T-cell (primary cell): Measurements from ENCODE around the gene LGMN. TPM values are rescaled to one million over a fixed set of nuclear protein-coding genes. Genes with fewer than 3 reads are reported as not detected.

Experiments used
- ATAC-seq, 4 experiments: fragments of 200-7000 bp in 3 of 4; fragments of 150-1000 bp in 1 of 4; cut with Tn5 transposase; replicated peaks in 1 of 4; 1 replicate in 3 of 4; 2 replicates in 1 of 4; pipeline ENCODE4 v1.10.0; 2021; ENCODE audit warnings: moderate library complexity in 3 of 4, mild to moderate bottlenecking in 2 of 4, moderate number of reproducible peaks in 1 of 4
- CTCF ChIA-PET, 2 donors: fragments of 300-600 bp; sonication (Branson Sonifier 250); formaldehyde crosslinking; loops; one replicate each; lab custom pipeline; 2022; ENCODE audit warnings: antibody characterized with exemption in 2 of 2; lab: Charles Lee
- POLR2A ChIA-PET, 2 donors: fragments of 300-600 bp; sonication (Branson Sonifier 250); formaldehyde crosslinking; loops; one replicate each; lab custom pipeline; 2022; ENCODE audit warnings: antibody characterized with exemption in 2 of 2; lab: Charles Lee
- DNase-seq, 35 experiments: peaks; one replicate each; pipeline versions ENCODE4 v3.0.0 to v3.0.0-alpha.2; 2013 to 2023
- H3K27ac ChIP-seq: one replicate; pipeline ENCODE4 v1.5.1; 2013; ENCODE audit warnings: low read length
- H3K27me3 ChIP-seq, 2 experiments: replicated peaks in 1 of 2; 1 replicate in 1 of 2; 2 replicates in 1 of 2; pipeline versions ENCODE4 v1.6.1 to v1.7.0; 2013; ENCODE audit warnings: low read length in 1 of 2, mixed read lengths in 1 of 2; ENCODE audit not compliant: control insufficient read depth in 2 of 2, insufficient read depth in 2 of 2; ENCODE audit errors: extremely low read depth in 1 of 2
- H3K36me3 ChIP-seq, 2 donors: 1 replicate in 1 of 2; 2 replicates in 1 of 2; pipeline versions ENCODE4 v1.6.1 to v1.7.0; 2013; ENCODE audit warnings: low read length in 1 of 2; ENCODE audit not compliant: control insufficient read depth in 2 of 2, insufficient read depth in 1 of 2; ENCODE audit errors: extremely low read depth in 1 of 2
- H3K4me1 ChIP-seq, 2 experiments: 1 replicate in 1 of 2; 2 replicates in 1 of 2; pipeline versions ENCODE4 v1.6.1 to v1.7.0; 2013; ENCODE audit warnings: low read length in 2 of 2, mixed read lengths in 1 of 2; ENCODE audit not compliant: insufficient read depth in 2 of 2, control insufficient read depth in 1 of 2; ENCODE audit errors: extremely low read depth in 1 of 2
- H3K4me3 ChIP-seq, 2 donors: 1 replicate in 1 of 2; 2 replicates in 1 of 2; pipeline versions ENCODE4 v1.5.1 to v1.7.0; 2013; ENCODE audit warnings: mild to moderate bottlenecking in 2 of 2, low read length in 1 of 2, moderate library complexity in 1 of 2; ENCODE audit not compliant: control insufficient read depth in 1 of 2; ENCODE audit errors: extremely low read depth in 1 of 2
- H3K9me3 ChIP-seq: 2 replicates; pipeline ENCODE4 v1.7.0; 2013
- H3K27ac Mint-ChIP-seq, 2 donors: one replicate each; pipeline ENCODE4 v1.8.0; 2020 to 2021; ENCODE audit warnings: mild to moderate bottlenecking in 2 of 2, mixed read lengths in 2 of 2
- H3K27me3 Mint-ChIP-seq, 2 donors: one replicate each; pipeline ENCODE4 v1.8.0; 2021 to 2022; ENCODE audit warnings: mixed read lengths in 2 of 2
- H3K36me3 Mint-ChIP-seq: one replicate; pipeline ENCODE4 v1.8.0; 2021; ENCODE audit warnings: mixed read lengths
- H3K4me1 Mint-ChIP-seq, 3 donors: one replicate each; pipeline ENCODE4 v1.8.0; 2020 to 2022; ENCODE audit warnings: mixed read lengths in 3 of 3, mild to moderate bottlenecking in 1 of 3
- H3K4me3 Mint-ChIP-seq, 3 donors: one replicate each; pipeline ENCODE4 v1.8.0; 2020 to 2022; ENCODE audit warnings: mild to moderate bottlenecking in 3 of 3, mixed read lengths in 3 of 3, moderate library complexity in 3 of 3
- H3K9me3 Mint-ChIP-seq, 3 donors: one replicate each; pipeline ENCODE4 v1.8.0; 2020 to 2022; ENCODE audit warnings: mixed read lengths in 3 of 3
- WGBS: methylation state at CpG from one replicate; pipeline ENCODE4 v1.1.5; 2013; ENCODE audit warnings: missing lambda C conversion rate; ENCODE audit not compliant: insufficient coverage; 5-methylcytosine and 5-hydroxymethylcytosine counted together
- total RNA-seq, 35 experiments: library from RNA in 6 of 35; stranded (reverse) in 6 of 35; fragments of 120-200 nt in 1 of 35; gene quantifications; one replicate each; pipeline versions ENCODE4 v1.2.1 to v1.2.4 and lab custom pipeline; 2013 to 2026

Gene LGMN
- total RNA-seq, 5 donors from 2014 or later (not counting 1 experiment from before 2014, with no cell fraction given), result 6.1 to 11.1 (median 8.8) TPM

- DNase-seq (peak in 21 of 35 experiments; percentile 4 to 56 (median 23)), ATAC-seq (peak; percentile 45 to 73 (median 57))
- H3K9me3 Mint-ChIP-seq, result peaks cover 0 to 4% (median under 1%) of the 10 kb centered on the region in 3 donors
- Histone ChIP-seq H3K27me3 (peaks cover 0 to 5% of the 10 kb centered on the region in 2 experiments), H3K27ac (no peak overlapping the region), H3K9me3 (no peaks in the 10 kb centered on the region), H3K4me3 (no peak overlapping the region), H3K4me1 (peaks cover 0 to 8% of the 10 kb centered on the region in 2 experiments), H3K36me3 (no peaks in the 10 kb centered on the region)
- ChIA-PET CTCF (interaction anchor here in 1 of 2 donors (0.6 to 0.7 kb wide), 2 partner anchors 11 to 43 kb away, joined by 3 to 4 read pairs; no protein-coding TSS in a partner anchor), POLR2A (interaction anchor here in 1 of 2 donors (0.6 to 0.7 kb wide), 3 partner anchors 182 to 350 kb away, joined by 3 to 7 read pairs (median 4); no protein-coding TSS in a partner anchor)
- WGBS, result 93% methylated on average over 2 of the region's 12 CpGs
- H3K27me3 Mint-ChIP-seq, result no peaks in the 10 kb centered on the region
- peaks cover 29% of the 10 kb centered on the region for H3K36me3 Mint-ChIP-seq
- H3K4me1 Mint-ChIP-seq, result peaks cover 3 to 12% (median 4%) of the 10 kb centered on the region in 3 donors
- no peak overlapping the region for H3K4me3 Mint-ChIP-seq
- H3K27ac Mint-ChIP-seq, result no peak overlapping the region
Measured at GRCh38 chr14:92726135-92726932, 22.1 kb downstream of the LGMN start.

DNA sequence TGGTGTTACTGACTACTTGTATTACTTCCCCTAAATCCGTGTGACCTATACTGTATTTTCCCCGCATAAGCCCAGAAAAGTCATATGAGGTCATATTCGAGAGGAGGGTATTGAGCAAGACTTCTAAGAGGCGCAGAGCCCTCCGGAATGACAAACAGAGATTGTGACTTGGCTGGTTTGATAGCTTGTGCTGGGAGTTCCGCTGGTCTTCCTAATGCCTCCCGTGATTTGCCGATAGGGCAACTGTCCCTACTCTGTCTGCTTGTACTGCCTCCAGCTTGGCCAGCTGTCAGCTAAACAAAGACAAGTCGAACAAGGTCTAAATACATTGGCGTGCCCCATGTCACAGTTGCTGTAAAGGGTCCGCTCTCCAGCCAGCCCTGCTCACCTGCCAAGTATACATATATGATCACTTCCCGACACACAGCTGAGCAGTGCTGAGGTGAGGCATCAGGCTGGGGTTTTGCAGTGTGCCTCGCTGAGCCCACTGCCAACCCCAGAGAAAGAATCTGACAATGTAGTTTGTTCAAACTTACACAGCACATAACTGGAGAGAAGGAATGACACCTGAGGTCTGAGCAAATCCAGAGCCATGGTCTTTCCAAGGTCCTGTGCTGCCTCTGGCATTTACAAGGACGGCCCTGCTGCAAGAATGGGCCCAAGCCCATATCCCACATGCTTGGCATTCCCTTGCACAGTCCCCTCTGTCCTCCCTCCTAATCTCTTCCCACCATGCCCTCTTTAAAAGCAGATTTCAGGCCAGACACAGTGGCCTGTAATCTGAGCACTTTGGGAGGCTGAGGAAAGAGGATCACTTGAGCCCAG is 23.7 kb downstream of the LGMN start:
- no peaks in the 10 kb centered on the region for H3K27me3 Mint-ChIP-seq
- peaks cover 0 to 4% (median 0%) of the 10 kb centered on the region in 3 donors for H3K9me3 Mint-ChIP-seq
- no peak overlapping the region for H3K27ac Mint-ChIP-seq
- no peak overlapping the region for H3K4me3 ChIP-seq
- no peak for ATAC-seq
- POLR2A ChIA-PET, result no interaction called here
- H3K4me1 ChIP-seq, result peaks cover 0 to 8% of the 10 kb centered on the region in 2 experiments
- no peak overlapping the region for H3K27ac ChIP-seq
- no peak overlapping the region for H3K4me3 Mint-ChIP-seq
- CTCF ChIA-PET, result interaction anchor here in 1 of 2 donors (1.4 kb wide), 1 partner anchor 26 kb away, joined by 3 read pairs; no protein-coding TSS in a partner anchor
- H3K9me3 ChIP-seq, result no peaks in the 10 kb centered on the region
- 97% methylated on average over 11 of the region's 14 CpGs for WGBS
- peaks cover 27% of the 10 kb centered on the region for H3K36me3 Mint-ChIP-seq
- H3K36me3 ChIP-seq, result no peaks in the 10 kb centered on the region
- peaks cover 0 to 5% of the 10 kb centered on the region in 2 experiments for H3K27me3 ChIP-seq
- peaks cover 3 to 10% (median 4%) of the 10 kb centered on the region in 3 donors for H3K4me1 Mint-ChIP-seq
- DNase-seq, result no peak

GRCh38 chr14:92719890-92720323 is 28.5 kb downstream of the LGMN start:
- Histone ChIP-seq H3K27me3 (peaks cover 0 to 3% of the 10 kb centered on the region in 2 experiments), H3K4me3 (no peak overlapping the region), H3K27ac (no peak overlapping the region), H3K9me3 (no peaks in the 10 kb centered on the region), H3K4me1 (no peaks in the 10 kb centered on the region), H3K36me3 (peaks cover 0 to 2% of the 10 kb centered on the region in 2 donors)
- Mint-ChIP-seq H3K36me3 (peaks cover 14% of the 10 kb centered on the region), H3K9me3 (no peaks in the 10 kb centered on the region), H3K4me1 (peaks cover 0 to 7% (median 5%) of the 10 kb centered on the region in 3 donors), H3K27ac (no peak overlapping the region), H3K27me3 (no peaks in the 10 kb centered on the region), H3K4me3 (no peak overlapping the region)
- ATAC-seq (no peak), DNase-seq (no peak)
- 82% methylated on average over 2 of the region's 5 CpGs for WGBS
- ChIA-PET POLR2A (interaction anchor here in 1 of 2 donors (0.6 kb wide), 1 partner anchor 50 kb away, joined by 6 read pairs; no protein-coding TSS in a partner anchor), CTCF (interaction anchor here in 1 of 2 donors (0.6 kb wide), 1 partner anchor 30 kb away, joined by 3 read pairs; no protein-coding TSS in a partner anchor)

- ChIA-PET CTCF (no interaction called here), POLR2A (interaction anchor here in 1 of 2 donors (0.7 kb wide), 1 partner anchor 65 kb away, joined by 4 read pairs; no protein-coding TSS in a partner anchor)
- Mint-ChIP-seq H3K9me3 (no peaks in the 10 kb centered on the region), H3K4me1 (peaks cover 0 to 7% (median 5%) of the 10 kb centered on the region in 3 donors), H3K4me3 (no peak overlapping the region), H3K27me3 (no peaks in the 10 kb centered on the region), H3K27ac (no peak overlapping the region), H3K36me3 (peaks cover 10% of the 10 kb centered on the region)
- H3K27me3 ChIP-seq, result peaks cover 0 to 3% of the 10 kb centered on the region in 2 experiments
- H3K4me1 ChIP-seq, result no peaks in the 10 kb centered on the region
- DNase-seq (no peak), ATAC-seq (no peak)
- peaks cover 0 to 2% of the 10 kb centered on the region in 2 donors for H3K36me3 ChIP-seq
- no peak overlapping the region for H3K27ac ChIP-seq
- 100% methylated on average over 1 of the region's 2 CpGs for WGBS
- H3K4me3 ChIP-seq, result no peak overlapping the region
- no peaks in the 10 kb centered on the region for H3K9me3 ChIP-seq
Measured at GRCh38 chr14:92719421-92719820, 29.0 kb downstream of the LGMN start.

- Histone ChIP-seq H3K36me3 (peaks cover 0 to 2% of the 10 kb centered on the region in 2 donors), H3K27me3 (peaks cover 0 to 3% of the 10 kb centered on the region in 2 experiments), H3K27ac (no peak overlapping the region), H3K4me1 (no peaks in the 10 kb centered on the region), H3K4me3 (no peak overlapping the region), H3K9me3 (no peaks in the 10 kb centered on the region)
- H3K27ac Mint-ChIP-seq, result no peak overlapping the region
- H3K27me3 Mint-ChIP-seq, result no peaks in the 10 kb centered on the region
- ATAC-seq (no peak), DNase-seq (no peak)
- H3K4me1 Mint-ChIP-seq, result peaks cover 0 to 7% (median 5%) of the 10 kb centered on the region in 3 donors
- ChIA-PET CTCF (interaction anchor here in 1 of 2 donors (1.8 kb wide), 1 partner anchor 65 kb away, joined by 7 read pairs; no protein-coding TSS in a partner anchor), POLR2A (interaction anchor here in 1 of 2 donors (0.7 kb wide), 1 partner anchor 66 kb away, joined by 4 read pairs; no protein-coding TSS in a partner anchor)
- H3K36me3 Mint-ChIP-seq, result peaks cover 6% of the 10 kb centered on the region
- H3K9me3 Mint-ChIP-seq, result no peaks in the 10 kb centered on the region
- WGBS, result 97% methylated on average over 6 of the region's 8 CpGs
- no peak overlapping the region for H3K4me3 Mint-ChIP-seq
Measured at GRCh38 chr14:92718664-92719063, 29.8 kb downstream of the LGMN start.
